ENCODE results near the gene NDUFV3.
"Not testable (repeated sequence)": the region's sequence is repeated elsewhere in the genome, so short reads cannot be mapped to it uniquely, and the experiment has no call there.

NDUFV3 gene

DNA sequence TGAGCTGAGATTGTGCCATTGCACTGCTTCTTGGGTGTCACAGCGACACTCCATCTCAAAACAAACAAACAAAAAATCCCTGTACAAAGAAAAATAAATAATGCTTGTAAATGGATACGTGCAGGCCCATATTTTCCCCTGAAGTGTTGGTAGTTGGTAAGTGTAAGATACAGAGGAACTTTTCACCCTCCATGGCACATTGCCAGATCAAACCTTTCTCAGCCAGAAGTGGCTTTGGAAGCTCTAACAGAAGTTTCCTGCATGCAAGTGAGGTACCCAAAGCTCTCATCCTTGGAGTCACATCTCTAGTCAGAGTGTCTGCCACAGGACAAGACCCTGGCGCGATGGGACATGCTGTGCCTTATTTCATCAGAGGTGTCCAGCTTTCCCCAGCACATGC is 7.3 kb downstream of the NDUFV3 start:
- no peak for DNase-seq

DNA sequence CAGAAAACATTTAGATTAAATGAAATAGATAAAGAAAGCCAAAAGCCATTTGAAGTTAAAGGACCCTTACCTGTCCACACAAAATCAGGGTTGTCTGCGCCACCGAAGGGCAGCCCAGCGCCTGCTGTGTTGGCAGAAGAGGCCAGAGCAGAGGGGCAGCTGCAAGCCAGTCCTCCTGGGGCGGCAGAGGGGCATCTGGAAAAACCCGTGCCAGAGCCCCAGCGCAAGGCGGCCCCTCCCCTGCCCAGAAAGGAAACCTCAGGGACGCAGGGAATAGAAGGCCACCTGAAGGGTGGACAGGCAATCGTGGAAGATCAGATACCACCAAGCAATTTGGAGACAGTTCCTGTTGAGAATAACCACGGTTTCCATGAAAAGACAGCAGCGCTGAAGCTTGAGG is 10.7 kb downstream of the NDUFV3 start:
- no peak for DNase-seq

DNA sequence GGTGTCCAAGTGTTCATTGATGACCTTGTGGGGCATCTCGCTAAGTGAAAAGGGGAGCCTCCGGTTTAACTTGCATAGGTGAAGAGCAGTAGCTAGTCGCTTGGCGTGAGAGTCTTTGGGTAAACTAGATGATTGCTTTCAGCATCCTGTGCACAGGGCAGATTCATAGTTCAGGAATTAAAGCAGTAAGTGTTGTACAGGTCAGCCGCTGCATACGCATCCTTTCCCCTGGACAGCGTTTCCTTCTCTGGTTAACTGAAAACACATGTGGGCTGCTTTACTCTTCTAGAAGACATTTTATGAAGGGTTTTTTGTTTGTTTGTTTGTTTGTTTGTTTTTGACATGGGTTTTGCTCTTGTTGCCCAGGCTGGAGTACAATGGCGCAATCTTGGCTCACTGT is 12.1 kb downstream of the NDUFV3 start:
- no peak for DNase-seq

DNA sequence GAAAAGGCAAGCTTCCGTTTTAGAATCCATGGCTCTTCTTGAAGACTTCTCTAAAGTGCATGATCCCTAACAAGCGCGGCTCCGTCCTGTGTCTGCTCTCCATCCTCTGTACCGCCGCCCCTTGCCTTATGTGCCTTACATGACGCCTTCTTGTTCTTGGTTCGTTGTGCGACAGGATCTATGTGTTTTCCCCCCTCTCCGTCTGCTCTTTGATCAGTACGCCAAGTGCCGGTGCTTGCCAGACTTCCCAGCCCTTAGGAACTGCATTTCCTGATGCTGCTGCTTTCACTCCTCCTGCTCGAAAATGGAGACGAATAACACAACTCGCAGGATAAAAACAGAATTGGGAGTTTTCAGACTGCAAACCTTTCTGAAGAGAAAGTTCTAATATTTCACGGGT is 13.1 kb downstream of the NDUFV3 start:
- no peak for DNase-seq

DNA sequence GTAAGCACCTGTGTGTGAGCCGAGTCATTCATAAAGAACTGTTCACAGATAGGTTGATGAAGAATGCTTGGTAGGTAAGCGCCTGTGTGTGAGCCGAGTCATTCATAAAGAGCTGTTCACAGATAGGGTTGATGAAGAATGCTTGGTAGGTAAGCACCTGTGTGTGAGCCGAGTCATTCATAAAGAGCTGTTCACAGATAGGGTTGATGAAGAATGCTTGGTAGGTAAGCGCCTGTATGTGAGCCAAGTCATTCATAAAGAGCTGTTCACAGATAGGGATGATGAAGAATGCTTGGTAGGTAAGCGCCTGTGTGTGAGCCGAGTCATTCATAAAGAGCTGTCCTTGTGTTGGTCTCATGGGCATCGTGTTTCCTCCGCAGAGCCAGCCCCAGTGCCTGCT is 15.4 kb downstream of the NDUFV3 start:
- not testable (repeated sequence) for DNase-seq

DNA sequence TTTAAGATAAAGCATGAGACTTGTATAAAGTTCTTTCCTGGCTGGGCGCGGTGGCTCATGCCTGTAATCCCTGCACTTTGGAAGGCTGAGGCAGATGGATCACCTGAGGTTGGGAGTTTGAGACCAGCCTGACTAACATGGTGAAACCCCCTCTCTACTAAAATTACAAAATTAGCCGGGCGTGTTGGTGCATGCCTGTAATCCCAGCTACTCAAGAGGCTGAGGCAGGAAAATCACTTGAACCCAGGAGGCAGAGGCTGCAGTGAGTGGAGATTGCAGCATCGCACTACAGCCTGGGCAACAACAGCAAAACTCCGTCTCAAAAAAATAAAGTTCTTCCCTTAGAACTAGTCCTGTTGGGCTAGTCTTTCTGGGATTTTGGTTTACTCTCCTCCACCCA is 18.8 kb downstream of the NDUFV3 start:
- DNase-seq: not testable (repeated sequence)

DNA sequence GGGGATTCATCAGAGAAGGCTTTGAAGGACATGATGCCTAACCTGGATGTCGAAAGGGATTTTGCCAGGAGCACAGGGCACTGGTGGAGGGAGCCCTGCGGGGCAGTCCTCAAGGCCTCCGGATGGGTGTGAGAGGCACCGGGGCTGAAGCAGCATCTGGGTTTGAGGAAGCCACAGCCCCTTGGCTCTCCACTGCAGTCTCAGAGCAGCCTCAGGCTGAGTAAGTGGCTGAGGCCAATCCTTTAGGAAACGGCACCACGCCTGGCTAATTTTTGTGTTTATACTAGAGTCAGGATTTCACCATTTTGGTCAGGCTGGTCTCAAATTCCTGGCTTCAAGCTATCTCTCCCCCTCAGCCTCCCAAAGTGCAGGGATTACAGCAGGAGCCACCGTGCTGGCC is 20.4 kb downstream of the NDUFV3 start:
- no peak for DNase-seq

DNA sequence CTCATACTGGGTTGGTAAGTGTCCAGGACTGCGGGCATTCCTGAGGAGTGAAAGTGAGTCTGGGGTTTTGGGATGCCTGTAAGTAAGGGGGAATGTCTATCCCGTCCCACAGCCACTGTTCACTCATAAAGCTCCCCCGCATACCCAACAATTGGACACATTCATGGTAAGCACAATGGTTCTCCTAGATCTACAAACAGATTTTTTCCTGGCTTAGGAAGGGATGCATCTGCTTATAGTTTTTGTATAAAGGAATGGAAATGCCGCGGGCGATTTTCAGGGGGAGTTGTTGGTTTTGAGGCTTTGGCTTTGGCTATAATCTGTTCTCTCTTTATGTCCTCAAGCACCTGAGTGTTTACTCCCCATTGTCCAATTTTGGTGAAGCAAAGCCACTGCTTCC is 25.2 kb downstream of the NDUFV3 start:
- DNase-seq: no peak

DNA sequence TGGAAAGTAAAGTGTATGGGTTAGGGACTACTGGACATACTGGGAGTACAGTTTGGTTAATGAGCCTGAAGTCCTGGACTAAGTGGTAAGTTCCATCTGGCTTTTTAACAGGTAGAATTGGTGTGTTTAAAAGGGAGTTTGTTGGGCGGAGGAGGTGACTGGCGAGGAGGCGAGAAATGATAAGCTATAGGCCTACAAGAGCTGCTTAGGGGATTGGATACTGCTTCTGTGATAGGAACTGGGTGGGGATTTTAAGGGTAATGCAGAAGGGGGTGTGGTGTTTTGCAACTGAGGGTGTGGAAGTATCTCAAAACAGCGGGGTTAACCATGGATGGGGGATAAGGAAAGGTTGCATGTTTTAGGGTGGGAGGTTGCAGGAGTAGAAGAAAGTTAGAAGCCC is 28.8 kb downstream of the NDUFV3 start:
- no peak for DNase-seq

DNA sequence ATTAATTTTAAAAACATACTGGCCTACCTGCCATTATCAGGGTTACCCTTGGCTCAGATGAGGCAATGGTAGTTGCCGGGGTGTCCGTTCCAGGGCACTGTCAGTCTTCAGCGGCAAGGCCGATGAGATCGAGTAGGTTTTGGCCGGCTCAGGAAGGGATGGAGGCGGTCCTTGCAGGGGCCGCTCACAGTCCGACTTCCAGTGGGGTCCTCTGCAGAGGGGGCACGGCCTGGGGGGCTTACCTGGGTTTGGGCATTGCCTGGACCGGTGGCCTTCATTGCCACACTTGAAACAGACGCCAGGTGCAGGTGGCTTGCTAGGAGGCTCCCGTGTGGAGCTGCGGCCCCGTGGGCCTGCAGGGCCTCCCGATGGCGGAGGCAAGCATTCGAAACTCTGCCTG is 29.8 kb downstream of the NDUFV3 start:
- no peak for DNase-seq

DNA sequence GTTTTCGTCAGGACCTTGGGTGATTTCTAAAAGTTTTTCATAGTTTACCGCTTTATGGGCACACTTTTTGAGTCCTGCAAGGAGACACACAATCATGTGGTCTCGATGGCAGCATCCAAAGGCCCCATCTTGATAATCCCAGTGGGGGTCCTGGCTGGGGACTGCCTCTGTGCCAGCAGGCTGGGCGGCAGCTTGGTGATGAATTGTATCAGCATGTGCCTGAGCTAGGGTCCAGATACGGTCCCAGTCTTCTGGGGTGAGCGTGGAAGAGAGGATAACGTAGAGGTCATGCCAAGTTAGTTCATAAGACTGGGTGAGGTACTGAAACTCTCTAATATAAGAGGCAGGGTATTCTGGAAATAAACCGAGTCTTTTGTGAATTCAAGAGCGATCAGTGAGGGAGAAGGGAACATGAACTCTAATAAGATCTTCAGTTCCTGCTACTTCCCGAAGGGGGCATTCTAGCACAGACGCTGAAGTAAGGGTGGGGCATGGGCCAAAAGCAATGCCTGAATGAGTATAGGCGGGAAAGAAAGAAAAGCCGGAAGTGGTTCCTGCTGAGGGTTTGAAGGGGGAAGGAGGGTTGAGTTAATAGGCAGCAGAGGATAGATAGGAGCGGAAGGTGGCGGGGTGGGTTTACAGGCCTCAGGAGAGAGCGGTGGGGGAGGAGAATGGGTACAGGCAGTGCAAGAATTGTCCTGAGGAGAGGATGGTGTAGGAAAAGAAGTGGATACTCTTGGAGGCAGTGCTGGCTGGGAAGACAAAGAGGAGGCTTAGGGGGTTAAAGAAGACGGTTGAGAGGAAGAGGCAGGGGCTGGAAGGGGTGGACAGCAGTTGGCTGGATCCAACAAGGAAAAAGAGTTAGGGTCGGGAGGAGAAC is 30.7 kb downstream of the NDUFV3 start:
- DNase-seq: peak; percentile 61 to 69

DNA sequence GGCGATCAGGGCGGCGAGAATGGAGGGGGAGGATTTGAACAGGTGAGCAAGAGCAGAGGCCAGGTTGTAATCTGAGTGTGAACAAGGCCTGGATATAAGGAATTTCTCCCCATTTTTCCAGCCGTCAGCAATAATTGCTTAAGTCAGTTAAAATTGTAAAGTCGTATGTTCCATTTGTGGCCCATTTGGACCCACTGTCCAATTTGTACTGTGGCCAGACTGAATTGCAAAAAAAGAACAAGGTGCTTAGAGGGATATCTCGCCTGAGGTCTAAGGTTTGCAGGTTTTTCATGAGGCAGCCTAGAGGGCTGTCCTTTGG is 31.3 kb downstream of the NDUFV3 start:
- no peak for DNase-seq

DNA sequence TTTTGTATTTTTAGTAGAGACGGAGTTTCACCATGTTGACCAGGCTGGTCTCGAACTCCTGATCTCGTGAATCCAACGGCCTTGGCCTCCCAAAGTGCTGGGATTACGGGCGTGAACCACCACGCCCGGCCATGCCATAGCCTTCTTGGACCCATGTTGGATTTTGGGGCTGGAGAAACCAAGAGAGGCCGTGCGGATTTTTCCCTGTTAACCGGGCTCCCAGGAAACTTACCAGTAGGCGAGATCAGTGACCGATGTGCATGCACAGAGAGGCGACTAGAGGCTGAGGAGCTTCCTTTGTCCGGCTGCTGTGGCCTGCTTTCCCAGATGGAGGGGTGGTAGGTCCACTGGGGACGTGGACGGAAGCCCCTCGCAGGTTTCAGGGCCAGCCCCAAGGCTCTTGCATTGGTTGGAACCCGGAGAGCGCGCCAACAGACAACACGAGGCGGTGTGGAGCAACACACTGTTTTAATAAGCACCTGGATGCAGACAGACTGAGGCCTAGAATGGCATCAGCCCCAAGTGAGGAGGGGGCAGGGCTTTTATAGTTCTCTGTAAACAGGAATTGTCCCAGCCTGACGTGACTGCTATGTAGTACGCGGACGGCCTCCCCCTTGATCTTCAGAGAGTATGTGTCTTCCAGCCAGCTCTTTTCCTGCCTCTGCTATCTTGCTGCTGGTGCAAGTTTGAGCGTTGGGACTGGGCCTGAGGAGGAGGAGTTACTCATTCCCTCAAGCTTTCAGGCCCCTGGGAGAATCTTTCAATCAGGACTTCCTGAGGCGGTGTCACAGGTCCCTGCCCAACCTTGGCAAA is 32.2 kb downstream of the NDUFV3 start, which contains the start of gene ERVH48-1:
ERVH48-1 (minus strand) TSS at position 517 of the 813 bp plus-strand sequence. CDS start 6,624 bp downstream, outside the sequence.
- DNase-seq: no peak

DNA sequence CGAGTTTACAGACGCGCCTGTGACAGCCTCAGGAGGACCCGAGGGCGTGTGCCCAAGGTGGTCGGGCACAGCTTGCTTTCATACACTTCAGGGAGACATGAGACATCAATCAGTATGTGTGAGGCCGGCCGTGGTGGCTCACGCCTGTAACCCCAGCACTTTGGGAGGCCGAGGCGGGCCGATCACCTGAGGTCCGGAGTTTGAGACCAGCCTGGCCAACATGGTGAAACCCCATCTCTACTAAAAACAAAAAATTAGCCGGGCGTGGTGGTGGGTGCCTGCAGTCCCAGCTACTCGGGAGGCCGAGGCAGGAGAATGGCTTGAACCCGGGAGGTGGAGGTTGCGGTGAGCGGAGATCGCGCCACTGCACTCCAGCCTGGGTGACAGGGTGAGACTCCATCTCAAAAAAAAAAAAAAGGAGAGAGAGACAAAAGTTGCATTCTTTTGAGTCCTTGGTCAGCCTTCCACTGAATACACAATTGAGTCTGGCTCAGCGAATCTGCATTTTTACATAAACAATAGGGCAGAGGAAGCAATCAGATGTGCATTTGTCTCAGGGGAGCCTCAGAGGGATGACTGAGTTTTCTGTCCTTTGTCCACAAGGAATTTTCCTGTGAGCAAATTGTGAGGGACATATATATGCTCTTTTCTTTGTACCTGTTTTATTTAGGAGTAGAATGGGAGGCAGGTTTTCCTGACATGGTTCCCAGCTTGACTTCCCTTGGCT is 34.5 kb downstream of the NDUFV3 start:
- not testable (repeated sequence) for DNase-seq

DNA sequence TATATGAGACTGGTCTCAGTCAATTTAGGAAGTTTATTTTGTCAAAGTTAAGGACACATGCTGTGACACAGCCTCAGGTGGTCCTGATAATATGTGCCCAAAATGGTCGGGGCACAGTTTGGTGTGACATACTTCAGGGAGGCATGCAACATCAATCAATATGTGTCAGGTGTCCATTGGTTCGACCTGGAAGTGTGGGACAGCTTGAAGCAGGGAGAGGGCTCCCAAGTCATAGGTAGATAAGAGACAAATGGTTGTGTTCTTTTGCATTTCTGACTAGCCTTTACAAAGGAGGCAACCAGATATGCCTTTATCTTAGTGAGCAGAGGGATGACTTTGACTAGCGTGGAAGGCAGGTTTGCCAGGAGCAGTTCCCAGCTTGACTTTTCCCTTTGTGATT is 36.9 kb downstream of the NDUFV3 start:
- no peak for DNase-seq

DNA sequence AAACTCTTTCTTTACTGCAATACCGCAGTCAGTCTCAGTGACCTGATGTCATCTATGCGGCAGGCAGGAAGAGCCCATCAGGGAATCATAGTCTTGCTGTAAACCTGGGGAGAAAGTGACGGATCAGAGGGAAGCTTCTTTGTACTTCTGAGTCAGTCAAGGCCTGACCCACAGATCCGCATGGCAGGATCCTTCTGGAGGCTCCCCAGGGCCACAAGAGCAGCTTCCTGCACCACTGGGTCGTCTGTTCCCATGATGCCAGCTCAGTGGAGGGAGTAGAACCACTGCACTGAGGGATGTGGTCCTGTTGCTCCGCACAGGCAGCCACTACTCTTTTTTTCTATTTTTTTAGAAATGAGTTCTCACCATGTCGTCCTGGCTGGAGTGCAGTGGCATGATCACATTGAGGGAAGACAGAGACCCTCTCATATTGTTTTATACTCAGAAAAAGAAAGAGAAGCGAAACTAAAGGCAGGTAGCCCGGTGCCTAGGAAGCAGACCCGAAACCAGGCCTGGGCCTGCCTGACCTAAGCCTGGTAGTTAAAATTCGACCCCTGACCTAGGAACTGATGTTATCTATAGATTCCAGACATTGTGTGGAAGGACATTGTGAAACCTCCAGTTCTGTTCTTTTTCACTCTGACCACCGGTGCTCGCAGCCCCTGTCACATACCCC is 38.6 kb downstream of the NDUFV3 start:
- no peak for DNase-seq

DNA sequence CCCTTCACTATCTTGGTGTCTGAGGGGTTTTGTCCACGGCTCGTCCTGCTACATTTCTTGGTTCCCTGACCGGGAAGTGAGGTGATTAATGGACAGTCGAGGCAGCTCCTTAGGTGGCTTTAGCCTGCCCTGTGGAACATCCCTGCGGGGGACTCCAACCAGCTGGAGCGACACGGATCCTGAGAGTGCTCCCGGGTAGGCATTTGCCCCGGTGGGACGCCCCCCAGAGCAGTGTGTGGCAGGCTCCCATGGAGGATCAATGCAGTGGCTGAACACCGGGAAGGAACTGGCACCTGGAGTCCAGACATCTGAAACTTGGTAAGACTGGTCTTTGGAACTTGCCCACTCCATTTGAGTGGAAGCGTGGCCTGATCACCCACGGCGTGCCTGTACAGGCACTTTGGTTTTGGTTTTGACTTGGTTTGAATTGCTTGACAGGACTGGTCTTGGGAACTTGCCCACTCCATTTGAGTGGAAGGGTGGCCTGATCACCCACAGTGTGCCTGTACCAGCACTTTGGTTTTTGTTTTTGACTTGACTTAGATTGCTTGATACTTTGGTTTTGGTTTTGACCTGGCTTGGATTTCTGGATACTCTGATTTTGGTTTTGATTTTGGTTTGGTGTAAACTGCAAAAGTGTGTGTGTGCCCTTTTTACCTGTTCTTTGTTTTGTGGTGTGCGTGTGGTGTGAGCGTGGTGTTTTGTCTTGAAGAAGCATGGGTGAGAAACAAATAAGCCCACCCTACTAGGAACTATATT is 39.4 kb downstream of the NDUFV3 start:
- not testable (repeated sequence) for DNase-seq

DNA sequence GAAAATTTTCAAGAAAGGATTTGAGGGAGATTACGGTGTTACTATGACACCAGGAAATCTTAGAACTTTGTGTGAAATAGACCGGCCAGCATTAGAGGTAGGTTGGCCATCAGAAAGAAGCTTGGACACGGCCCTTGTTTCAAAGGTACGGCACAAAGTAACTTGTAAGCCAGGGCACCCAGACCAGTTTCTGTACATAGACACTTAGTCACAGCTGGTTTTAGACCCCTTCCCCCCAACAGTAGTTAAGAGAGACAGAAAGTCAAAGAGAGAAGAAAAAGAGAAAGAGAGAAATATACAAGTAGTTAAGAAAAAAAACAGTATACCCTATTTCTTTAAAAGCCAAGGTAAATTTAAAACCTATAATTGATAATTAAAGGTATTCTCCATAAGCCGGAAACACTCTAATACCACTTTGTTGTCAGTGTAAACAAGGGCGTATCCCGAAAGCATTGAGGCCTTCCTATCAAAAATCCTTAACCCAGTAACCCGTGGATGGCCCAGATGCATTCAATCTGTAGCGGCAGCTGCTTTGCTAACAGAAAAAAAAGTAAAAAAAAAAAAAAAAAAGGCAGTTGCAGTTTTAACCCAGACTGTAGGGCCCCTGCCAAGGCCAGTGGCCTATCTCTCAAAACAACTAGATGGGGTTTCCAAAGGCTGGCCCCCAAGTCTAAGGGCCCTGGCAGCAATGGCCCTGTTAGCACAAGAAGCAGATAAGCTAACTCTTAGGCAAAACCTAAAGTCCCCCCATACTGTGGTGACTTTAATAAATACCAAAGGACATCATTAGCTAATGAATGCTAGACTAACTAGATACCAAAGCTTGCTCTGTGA is 40.2 kb downstream of the NDUFV3 start:
- DNase-seq: not testable (repeated sequence)

DNA sequence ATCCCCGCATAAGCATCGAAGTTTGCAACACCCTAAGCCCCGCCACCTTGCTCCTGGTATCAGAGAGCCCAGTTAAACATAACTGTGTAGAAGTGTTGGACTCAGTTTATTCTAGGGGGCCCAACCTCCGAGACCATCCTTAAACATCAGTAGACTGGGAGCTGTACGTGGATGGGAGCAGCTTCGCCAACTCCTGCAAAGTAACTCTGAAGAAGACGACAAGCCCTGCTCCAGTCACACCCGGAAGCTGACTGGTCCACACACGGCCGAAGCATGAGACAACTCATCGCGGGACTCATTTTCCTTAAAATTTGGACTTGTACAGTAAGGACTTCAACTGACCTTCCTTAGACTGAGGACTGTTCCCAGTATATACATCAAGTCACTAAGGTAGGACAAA is 40.9 kb downstream of the NDUFV3 start:
- not testable (repeated sequence) for DNase-seq

DNA sequence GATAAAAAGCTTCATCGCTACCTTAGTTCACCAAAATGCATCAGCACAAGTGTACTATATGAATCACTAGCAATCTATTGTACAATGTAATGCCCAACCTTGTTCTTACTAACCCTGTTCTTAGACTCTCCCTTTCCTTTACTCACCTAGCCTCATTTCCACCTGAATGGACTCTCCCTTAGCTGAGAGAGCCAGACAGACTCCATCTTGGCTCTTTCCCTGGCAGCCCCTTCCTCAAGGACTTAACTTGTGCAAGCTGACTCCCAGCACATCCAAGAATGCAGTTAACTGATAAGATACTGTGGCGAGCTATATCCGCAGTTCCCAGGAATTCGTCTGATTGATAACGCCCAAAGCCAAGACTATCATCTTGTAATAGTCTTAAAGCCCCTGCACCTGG is 43.3 kb downstream of the NDUFV3 start:
- not testable (repeated sequence) for DNase-seq
